GM19099 (cell line): Measurements from ENCODE around the gene GPT2.

Source experiments
- POLR2A ChIP-seq: IDR thresholded peaks from 3 replicates; pipeline ENCODE4 v1.6.1; 2011; ENCODE audit warnings: low read depth; ENCODE audit not compliant: insufficient read length; ENCODE audit errors: extremely low read depth

Gene GPT2

DNA sequence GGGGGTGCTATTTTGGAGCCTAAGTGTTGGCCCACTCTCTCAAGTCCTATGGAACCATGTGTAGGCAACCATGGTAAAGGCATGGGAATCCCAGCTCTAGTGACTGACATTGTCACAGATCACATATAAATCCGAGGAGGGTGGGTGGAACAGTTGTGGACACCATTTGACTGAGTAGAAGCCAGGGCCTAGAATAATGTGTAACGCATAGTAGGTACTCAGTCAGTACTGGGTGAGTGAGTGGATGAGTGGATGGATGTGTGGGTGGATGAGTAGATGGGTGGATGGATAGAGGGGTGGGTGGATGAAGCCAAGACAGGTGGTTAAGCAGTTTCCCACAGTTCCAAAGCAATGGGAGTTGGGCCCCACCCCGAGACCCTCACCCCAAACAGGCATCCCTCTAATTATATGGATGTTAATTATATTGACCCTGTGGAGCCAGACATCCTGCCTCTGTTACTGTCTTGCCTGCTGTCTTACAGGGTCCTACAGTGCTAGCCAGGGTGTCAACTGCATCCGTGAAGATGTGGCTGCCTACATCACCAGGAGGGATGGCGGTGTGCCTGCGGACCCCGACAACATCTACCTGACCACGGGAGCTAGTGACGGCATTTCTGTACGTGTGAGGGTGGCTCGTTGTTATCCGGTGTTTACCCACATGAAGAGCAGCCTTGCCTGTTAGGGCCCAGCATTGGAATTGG, 22.3 kb downstream of the GPT2 start:
- TF ChIP-seq POLR2A: no peak

DNA sequence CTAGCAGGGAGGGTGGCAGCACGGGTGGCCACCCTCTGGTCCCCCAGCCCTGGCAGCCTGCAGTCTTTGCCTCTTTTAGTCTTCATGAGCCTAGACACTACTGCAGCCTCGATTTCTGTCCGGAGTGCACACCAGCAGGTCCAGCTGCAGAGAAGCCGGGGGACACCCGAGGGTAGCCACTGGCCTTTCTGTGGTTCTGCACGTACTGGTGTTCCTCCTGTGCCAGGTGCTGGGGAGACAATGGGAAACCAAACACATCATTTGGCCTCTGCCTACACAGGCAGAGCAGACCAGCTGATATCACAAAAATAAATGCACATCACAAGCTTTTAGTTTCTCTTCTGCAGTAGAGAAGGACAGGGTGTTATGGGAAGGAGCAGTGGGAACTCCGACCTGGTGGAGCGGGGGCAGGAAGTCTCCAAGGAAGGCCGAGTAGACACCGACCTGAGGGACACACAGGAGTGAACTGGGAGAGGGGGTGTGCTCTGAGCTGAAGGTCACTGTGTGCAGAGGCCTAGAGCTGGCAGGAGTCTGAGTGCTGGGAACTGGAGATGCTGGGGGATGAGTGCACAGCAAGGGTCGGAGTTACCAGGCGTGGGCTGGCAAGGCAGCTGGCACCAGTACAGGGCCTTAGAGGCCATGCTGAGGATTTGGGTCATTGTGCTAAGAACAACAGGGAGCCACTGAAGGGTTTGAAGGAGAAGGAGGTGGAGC, 23.1 kb downstream of the GPT2 start:
- TF ChIP-seq POLR2A: no peak

DNA sequence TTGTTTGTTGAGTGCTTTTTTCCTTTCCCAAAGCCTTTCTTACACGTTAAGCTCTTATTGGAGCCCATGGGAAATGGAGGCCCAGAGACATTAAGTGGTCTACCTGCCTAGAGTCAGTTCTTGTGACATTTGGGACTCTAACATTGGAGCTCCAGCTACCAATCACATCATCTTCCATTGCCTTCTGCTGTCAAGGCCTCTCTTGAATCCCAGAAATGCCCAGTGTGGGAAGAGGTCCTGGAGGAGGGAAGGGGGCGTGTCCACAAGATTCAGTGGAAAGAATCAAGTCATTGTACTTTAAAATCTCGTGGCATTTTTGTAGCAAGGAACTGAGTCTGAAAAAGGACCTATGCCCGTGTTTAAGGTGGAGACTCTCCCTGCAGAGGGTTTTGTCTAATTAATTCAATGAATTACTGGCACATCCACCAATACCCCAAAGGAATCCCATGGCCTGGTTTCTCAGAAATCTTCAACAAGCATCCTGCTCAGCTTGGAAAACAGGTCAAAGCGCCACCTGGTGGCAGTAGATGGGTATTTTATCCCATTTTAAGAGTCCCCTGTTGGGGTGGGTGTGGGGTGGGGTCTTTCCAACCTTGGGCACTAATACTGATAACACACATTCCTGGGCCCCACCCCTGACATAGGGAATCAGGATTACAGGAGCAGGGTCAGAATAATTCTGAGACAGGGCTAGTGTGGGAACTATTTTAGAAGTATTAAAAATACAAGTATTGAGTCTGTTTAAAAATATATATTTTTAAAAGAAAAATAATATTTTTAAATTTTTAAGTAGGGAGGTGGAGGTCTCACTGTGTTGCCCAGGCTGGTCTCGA, 24.6 kb downstream of the GPT2 start:
- no peak for TF ChIP-seq POLR2A

DNA sequence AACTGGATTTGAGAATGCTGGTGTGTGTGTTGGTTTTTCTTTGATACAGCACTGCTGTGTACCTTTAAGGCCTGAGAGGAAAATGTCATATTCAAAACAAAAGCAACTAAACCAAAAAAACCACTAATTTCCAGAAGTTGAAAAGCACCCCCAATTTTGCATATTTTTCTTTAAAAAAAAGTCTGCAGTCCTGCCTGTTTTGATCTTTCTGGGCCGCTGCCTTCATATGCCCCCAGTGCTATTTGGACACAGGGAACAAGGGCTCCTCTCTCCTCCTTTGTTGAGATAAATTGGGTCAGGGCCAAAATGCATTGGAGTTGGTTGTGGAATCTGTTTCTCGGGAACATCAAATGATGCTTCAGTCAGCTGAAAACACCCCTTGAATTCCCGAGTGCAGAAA, 26.9 kb downstream of the GPT2 start:
- TF ChIP-seq POLR2A: no peak

DNA sequence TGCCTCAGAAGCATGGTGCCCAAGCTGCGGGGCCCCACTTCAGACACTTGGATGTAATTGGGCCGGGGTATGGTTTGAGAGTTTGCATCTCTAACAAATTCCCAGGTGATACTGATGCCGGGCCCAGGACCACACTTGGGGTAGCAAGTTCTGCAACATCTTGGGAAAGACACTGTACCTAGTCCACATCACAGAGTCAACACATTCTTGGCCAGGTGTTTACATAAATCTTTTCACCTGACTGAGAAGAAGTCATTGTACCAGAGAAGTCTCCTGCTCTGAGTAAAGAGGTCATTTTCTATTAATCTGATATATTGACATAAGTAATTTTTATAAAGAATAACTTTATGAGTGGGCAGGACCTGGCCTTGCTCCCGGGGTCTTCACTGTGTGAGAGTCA, 27.5 kb downstream of the GPT2 start:
- no peak for TF ChIP-seq POLR2A

DNA sequence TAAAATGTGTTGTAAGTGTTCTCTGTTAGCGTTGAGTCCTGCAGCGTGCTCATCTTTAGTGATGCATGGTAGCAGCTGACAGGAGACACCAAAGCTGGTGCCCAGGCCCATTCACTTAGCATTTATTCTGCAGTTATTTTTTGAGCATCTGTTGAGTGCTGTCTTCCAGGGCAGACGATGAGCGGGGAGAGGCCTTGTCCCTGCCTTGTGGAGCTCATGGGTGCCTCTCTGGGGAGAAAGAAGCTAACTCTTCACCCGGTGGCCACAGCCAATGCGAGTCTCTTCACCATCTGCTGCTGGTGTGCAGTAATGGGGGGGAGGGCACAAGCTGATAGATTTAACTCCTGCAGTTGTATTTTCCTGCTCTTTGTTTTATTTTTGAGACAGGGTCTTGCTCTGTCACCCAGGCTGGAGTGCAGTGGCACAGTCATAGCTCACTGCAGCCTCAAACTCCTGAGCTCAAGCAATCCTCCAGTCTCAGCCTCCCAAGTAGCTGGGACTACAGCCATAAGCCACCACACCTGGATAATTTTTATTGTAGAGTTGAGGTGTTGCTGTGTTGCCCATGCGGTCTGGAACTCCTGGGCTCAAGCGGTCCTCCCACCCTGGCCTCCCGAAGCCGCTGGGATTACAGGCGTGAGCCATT, 30.5 kb downstream of the GPT2 start:
- TF ChIP-seq POLR2A: no peak

DNA sequence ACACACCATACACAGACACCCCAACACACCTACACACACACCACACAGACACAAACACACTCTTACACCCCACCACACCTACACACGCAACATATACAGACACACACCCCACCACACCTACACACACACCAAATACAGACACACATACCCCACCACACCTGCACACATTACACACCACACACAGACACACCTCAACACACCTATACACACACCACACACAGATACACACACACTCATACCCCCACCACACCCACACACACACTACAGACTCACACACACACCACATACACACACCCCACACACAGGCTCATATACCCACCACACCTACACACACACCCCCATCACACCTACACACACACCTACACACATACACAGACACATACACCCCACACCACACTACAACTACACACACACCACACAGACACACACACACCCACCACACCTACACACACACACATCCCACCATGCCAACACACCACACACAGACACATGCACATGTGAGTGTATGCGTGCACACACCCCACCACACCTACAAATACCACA, 31.4 kb downstream of the GPT2 start:
- no peak for TF ChIP-seq POLR2A

DNA sequence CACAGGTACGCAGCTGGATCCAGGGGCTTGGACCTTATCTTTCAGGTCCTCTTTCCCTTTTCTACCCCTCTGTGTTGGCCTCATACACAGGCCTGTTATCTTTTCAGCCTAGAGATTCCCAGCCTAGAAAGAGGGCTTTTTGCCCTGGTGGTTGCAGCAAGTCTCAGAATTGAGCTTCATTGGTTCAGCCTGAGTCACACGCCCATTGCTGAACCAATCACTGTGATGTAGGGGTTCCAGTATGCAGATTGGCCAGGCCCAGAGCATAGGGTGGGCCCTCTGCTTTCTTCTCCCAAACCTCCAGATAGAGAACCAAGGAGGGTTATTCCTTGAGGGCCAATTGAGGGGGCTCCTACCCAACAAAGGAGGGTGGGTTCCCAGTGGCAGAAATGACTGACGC, 32.8 kb downstream of the GPT2 start:
- TF ChIP-seq POLR2A: no peak

DNA sequence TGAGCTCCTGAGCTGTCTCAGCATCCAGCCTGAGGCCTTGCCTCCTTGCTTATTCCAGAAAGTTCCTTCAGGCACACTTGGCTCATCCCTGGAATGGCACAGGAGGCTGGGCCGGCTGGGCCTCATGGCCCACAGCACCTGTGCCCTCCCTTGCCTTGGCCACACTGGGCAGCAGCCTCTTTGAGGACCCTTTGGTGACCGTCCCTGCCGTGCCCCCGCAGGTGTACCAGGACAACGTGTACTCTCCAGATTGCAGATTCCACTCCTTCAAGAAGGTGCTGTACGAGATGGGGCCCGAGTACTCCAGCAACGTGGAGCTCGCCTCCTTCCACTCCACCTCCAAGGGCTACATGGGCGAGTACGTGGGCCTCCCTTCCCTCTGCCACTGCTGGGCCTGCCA, 34.2 kb downstream of the GPT2 start:
- TF ChIP-seq POLR2A: no peak

DNA sequence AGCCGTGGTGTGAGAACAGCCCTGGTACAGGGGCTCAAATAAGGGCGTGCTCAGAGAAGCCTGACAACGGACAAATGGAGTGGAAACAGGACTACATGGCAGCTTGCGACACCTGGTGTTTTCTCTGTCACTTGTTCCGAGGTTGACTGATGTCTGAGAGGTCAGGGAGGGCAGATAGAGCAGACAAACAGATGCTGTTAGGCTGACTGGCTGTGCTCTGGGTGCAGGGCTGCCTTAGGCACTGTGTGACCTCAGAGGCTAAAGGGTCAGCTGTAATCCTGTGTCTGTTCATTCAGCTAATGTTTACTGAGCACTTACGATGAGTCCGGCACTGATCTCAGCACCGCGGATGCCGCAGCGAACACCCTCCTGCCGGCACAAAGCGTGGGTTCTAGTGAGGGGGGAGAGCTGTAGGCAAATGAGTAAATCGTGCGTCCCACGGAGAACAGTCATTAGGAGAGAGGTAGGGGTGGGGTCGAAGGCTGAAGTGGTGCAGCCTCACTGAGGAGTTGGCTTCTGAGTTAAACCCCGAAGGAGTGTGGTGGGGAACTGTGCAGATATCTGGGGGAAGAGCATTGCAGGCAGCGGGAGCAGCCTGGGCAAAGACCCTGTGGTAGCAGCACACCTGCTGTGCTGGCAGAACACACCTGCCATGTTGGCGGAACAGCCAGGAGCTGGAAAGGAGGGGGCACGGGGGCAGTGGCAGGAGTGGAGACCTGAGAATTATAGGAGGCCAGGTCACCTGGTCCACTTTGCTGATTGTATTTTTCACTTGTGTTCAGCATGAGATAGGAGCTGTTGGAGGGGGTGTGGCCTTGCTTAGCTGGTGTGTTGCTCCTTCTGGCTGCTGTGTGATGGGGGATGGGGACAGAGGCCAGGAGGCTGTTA, 35.0 kb downstream of the GPT2 start:
- TF ChIP-seq POLR2A: no peak

DNA sequence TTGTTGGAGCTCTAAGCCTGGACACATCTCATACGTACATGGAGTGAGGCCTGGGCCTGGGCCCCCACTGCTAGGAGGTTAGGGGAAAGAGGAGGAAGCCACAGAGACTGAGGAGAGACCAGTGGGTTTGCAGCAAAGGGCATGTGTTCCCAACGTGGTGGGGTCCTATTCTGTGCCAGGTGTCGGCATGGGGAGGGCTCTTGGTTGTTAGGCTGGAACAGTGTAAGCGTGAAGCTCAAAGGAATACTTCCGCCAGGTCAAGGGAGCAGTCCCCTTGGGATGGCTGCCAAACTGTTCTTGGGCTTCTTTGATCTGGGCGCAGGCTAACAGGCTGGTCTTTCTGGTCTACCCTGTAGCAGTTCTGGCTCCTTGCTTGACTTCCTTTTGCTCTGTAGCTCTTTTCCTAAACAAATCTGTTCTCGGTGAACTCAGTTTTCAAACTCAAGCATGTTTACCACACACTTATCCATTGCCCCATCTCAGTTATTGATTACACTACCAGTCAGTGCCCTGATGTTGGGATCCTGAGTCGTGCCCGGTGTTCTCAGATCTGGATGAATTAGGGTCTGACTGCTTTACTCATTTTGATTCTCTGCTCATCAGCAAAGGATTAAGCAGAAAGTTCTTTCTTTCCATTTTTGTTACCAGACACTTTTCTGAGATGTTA, 36.4 kb downstream of the GPT2 start:
- no peak for TF ChIP-seq POLR2A

DNA sequence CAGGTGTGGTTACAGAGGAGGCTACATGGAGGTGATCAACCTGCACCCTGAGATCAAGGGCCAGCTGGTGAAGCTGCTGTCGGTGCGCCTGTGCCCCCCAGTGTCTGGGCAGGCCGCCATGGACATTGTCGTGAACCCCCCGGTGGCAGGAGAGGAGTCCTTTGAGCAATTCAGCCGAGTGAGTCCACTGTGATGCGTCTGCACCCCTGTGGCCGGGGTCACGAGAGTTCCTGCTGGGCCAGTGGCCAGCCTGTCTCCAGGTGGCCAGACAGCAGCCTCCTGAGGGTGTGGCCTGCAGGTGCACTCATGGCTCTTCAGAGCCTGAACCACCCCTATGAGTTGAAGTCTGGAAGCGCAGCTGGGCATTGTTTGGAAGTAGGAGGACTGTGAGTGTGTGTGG, 38.1 kb downstream of the GPT2 start:
- TF ChIP-seq POLR2A: no peak

DNA sequence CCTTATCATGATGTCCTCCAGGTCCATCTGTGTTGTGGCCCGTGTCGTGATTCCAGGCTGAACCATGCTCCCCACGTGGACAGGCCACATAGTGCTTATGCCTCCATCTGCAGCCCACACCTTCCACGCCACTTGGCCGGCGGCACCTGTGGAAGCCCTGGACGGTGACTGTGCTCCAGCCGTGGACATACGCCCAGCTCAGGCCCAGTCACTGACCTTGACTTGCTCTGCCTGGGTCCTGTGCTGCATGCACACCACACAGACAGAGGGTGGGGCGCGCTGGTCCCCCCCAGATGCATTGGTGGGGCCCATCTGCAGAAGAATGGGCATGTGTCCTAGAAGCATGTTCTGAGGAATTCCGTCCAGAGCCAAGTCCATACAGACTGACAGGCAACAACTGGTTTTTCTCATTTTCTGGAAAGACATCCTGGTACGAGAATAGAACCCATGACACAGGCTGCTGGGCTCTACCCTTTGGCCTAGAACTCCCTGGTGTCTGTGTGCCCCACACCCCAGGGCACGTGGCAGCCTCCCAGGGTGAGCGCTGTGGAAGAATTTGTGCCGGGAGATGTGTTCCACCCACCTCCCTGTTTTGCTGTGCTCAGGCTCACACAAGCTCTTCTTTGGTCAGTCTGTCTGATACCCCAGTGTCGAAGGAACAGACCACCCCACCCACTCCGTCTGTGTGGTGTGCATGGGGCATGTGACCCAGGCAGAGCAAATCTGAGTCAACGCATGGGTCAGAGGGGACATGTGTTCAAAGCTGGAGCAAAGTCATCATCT, 39.5 kb downstream of the GPT2 start:
- no peak for TF ChIP-seq POLR2A
